Embryonic facial prominence (tissue), 1 donor: ENCODE results near the gene PRKN.

Experiments
- DNase-seq: peaks from one replicate; pipeline ENCODE4 v3.0.0-alpha.2; 2016; ENCODE audit errors: extremely low spot score

Gene PRKN

DNA sequence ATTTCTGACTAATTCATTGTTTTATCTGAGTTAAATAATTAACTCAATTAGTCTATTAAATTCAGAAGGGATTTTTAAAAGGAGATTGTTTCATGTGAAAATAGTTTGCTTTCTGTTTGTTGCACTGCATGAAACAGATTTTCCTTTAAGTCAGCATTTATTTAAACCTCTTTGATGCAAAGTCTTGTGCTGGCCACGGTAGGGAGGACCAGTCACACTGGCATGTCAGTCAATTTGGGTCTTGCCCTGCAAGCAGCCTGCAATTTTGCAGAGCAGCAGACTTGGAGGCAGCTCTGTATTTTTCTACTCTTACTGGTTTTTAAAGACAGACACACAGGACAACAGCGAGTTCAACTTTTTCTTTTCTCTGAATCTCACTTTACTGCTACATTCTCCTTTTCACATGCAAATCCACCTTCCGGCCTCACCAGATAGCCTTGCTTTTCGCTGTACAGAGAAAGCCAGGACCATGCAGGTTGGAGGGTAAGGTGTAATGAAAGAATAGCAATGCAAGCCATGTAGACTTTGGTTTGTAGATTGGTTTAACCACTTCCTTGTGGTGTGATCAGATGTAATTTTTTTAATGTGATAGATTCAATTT lies 763.8 kb downstream of the PRKN start:
- no peak for DNase-seq

GRCh38 chr6:161963181-161963580 lies 764.4 kb downstream of the PRKN start:
- no peak for DNase-seq

- DNase-seq, result no peak
Measured at GRCh38 chr6:161961796-161962195, 765.8 kb downstream of the PRKN start.

DNA sequence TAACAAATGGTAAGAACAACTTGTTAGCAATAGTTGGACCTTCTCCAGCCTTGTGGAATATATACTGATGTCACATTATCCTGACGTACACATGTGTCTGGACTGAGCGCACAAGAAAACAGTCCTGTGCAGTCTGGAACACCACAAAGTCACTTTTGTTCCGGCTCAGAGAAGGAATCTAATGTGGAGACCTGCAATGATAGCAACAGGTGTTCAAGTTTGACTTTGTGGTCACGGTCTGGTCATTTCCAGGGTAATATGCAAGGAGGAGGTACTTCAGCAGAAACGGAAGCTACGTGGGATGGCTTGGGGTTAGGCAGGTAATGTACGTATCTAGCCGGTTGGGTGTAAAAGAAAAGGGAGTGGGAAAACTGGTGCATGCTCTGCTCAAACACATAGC lies 766.5 kb downstream of the PRKN start:
- DNase-seq, result no peak

GRCh38 chr6:161959072-161959471 lies 768.5 kb downstream of the PRKN start:
- DNase-seq, result no peak

DNA sequence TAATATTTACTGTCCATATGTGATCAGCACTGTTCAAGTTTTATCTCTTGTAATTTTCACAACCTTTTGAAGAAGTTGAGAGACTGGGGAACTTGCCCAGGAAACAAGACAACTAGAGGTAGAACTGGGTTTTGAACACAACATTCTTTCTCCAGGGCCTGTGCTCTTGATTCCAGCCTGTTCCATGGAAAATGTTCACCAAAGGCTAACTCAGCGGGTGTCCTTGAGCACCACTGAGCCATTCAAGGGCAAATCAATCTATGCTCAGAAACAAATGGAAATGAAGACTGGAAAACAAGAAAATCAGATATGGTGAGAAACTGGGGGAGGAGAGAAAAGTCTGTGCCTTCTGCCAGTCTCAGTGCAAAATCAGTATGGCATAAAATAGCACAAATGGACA lies 771.5 kb downstream of the PRKN start:
- DNase-seq, result no peak

DNA sequence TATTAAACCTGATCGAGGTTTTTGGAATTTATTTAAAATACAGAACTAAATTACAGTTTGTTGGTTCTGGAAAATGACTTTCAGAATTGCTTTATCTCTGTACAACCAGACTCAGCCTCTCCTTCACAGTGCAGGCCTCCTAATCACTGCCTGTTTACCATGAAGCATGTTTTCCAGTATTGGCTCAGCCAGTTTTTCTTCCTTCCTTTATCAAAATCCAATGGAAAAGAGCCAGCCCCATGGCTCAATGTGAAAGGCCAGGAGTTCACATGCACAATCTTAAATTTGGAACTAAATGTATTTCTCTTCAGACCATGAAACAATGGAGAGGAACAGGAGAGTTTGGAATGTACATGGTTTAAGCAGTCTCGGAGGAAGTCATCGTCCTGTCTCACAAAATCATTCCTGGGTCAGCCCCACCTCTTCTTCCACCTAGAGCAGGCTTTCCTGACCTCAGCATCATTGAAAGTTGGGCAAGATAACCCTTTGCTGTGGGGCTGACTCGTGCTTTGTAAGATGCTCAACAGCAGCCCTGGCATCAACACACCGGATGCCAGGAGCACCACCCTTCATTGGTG lies 772.8 kb downstream of the PRKN start:
- no peak for DNase-seq

GRCh38 chr6:161954077-161954476 lies 773.5 kb downstream of the PRKN start:
- no peak for DNase-seq

DNA sequence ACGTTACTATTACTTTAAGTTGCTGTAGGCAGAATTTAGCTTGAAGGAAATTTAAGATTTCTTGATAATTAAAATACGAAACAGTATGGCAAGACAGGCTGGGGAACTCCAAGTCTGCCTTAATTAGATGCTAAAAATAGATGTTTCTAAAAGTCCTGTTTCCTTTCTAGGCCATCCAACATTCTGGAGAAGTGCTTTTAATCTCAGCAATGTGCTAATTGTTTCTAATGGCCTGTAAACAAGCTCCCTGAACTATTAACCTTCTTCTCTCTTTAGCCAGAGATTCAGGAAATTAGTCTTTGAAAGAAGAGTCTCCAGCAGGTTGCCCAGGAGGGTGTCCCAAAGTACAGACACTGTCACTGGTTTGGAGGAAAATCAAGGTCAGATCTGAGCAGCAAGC lies 776.4 kb downstream of the PRKN start:
- no peak for DNase-seq

DNA sequence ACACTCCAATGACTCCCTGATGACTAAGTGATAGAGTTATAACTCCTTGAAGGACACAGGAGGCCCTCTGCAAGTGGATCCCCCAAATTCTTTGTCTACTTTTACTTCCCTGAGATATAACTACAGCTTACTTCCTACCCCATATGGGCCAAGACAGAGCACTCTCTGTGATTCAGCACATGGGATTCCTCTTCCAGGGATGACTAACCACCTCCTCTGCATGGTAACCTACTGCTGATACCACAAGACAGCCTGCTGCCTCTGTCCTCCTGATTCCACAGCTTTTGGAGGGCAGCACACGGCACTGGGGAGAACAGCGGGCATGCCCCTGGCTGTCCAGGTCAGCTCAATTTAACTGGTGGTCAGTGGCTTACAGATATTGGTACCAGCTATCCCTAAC lies 778.0 kb downstream of the PRKN start:
- DNase-seq, result no peak

- no peak for DNase-seq
Measured at GRCh38 chr6:161948462-161948861, 779.1 kb downstream of the PRKN start.

DNA sequence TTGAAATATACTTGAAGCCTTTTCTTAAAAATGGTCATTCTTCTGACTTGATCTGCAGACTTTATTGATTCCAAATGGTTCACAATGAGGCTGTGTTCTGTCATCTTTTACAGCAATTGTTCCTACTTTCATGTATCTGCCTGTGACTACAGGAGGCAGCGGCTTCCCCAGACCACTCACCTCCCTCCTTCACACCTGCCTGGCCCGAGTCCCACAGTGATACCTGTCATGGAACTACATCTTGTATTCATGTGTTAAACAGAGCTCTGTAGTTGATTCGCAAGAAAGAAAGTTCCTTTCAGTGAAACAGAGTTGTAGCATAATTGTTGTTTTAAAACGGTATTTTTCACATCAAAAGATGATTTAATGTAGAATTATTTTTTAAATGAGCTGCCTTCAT lies 780.2 kb downstream of the PRKN start:
- DNase-seq, result no peak

DNA sequence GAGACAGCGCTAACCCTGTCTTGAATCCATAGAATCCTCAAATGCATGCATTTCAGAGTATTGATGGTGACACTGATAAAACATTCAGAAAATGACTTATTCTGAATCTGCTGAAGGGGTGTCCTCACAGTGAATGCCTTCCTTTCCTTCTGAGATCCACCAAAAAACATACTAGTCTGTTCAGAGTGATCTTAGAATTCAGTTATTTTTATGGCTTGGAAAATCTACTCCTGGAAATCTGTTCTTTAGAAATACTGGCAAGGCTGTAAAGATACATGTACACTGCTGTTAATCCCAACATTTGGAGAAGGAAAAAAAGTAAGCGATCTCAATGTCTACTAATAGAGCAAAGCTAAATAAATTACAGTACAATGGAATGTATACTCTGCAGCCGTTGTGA lies 781.1 kb downstream of the PRKN start:
- DNase-seq, result no peak

DNA sequence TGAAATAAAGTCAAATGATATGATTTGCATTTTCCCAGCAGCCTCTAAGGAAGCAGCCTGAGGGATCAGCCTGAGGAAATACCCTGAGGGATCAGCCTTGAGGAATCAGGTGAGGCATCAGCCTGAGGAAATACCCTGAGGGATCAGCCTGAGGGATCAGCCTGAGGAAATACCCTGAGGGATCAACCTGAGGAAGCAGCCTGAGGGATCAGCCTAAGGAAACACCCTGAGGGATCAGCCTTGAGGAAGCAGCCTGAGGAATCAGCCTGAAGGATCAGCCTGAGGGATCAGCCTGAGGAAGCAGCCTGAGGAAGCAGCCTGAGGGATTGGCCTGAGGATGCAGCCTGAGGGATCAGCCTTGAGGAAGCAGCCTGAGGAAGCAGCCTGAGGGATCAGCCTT lies 784.0 kb downstream of the PRKN start:
- DNase-seq, result no peak

DNA sequence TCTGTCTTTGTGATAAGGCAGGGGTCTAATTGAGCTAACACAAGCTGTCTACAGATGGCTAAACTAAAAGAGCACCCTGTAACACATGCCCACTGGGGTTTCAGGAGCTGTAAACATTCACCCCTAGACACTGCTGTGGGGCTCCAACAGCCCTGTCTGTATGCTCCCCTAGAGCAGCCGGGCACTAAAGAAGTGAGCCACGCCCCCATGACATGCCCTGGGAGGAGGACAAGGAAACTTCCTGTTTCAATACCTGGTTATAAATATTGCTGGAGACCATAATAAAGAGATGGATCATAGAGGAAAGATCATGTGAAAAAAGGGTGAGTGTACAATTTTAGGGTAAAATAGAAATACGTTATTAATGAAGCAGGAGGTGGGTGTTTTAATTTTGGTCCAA lies 786.0 kb downstream of the PRKN start:
- no peak for DNase-seq

DNA sequence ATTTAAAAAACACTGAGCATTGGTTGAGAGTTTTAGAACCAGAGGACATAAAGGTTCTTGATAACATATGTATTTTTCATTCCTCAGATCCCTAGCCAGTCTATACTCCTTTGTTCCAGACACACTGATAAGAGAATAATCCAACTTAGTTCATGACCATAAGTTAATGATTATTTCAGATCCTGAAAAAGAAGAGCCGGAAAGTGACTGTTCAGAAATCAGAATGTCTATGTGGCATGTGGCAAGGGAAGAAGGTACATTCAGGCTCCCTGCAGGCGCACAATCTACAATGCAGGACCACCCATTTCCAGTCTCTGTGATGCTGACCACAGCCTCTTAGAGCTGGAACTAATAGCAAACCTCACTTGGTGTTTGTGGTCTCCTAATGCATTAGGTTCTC lies 787.0 kb downstream of the PRKN start:
- no peak for DNase-seq

- DNase-seq, result no peak
Measured at GRCh38 chr6:161926324-161926723, 801.2 kb downstream of the PRKN start.

- no peak for DNase-seq
Measured at GRCh38 chr6:161924516-161925116, 803.0 kb downstream of the PRKN start.

GRCh38 chr6:161922631-161923119 lies 804.9 kb downstream of the PRKN start:
- no peak for DNase-seq

GRCh38 chr6:161921602-161922395 lies 805.8 kb downstream of the PRKN start:
- DNase-seq, result no peak

GRCh38 chr6:161919691-161920090 lies 807.9 kb downstream of the PRKN start:
- DNase-seq, result no peak

DNA sequence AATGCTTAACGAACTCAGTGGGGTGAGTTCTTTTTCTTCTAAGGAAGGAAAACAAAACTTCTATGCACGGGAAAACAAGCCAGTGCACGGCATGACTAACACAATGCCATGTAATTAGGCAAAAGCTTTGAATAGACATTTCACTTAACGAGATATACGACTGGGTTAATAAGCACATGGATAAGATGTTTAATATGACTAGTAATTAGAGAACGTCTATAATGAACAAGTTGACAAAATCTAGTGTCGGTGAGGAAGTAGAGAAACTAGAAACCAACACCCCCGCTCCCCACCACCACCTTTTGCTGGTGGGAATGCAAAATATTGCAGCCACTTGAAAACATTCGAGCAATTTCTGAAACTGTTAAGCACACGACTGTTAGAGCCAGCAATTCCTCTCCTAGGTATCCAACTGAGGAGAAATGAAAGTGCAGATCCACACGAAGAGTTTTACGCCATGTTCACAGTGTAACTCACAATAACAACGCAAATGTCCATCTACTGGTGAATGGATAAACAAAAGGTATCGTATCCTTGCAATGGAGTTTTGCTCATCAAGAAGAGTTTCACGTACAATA lies 808.8 kb downstream of the PRKN start:
- no peak for DNase-seq
